Stimulated activated CD4-positive, alpha-beta T cell treated with anti-CD3 and anti-CD28 coated beads, Interleukin-1b, Interleukin-23, amount 100 ng/mL, for 24 hours (primary cell): ENCODE measurements around the gene RANBP17.

ENCODE experiments used
- DNase-seq, 4 experiments: peaks; one replicate each; pipeline ENCODE4 v3.0.0-alpha.2; 2020; ENCODE audit warnings: low read depth in 4 of 4, low spot score in 1 of 4

The RANBP17 gene

GRCh38 chr5:171080186-171080938 is 218.5 kb downstream of the RANBP17 start:
- no peak for DNase-seq

- DNase-seq: no peak
These were observed 219.5 kb downstream of the RANBP17 start for GRCh38 chr5:171081319-171081718.

- DNase-seq: no peak
These were observed 230.4 kb downstream of the RANBP17 start for GRCh38 chr5:171092194-171092593.

GRCh38 chr5:171093598-171093997 is 231.8 kb downstream of the RANBP17 start:
- no peak for DNase-seq

GRCh38 chr5:171094356-171094755 is 232.5 kb downstream of the RANBP17 start:
- no peak for DNase-seq

GRCh38 chr5:171102877-171103610 is 241.2 kb downstream of the RANBP17 start:
- DNase-seq: no peak

- DNase-seq: no peak
These were observed 245.9 kb downstream of the RANBP17 start for GRCh38 chr5:171107669-171108068.

- no peak for DNase-seq
These were observed 253.7 kb downstream of the RANBP17 start for GRCh38 chr5:171115519-171115918.

GRCh38 chr5:171116719-171117118 is 254.9 kb downstream of the RANBP17 start:
- no peak for DNase-seq

GRCh38 chr5:171120986-171121622 is 259.3 kb downstream of the RANBP17 start:
- DNase-seq: no peak

- no peak for DNase-seq
These were observed 259.8 kb downstream of the RANBP17 start for GRCh38 chr5:171121638-171122037.

GRCh38 chr5:171122372-171122771 is 260.6 kb downstream of the RANBP17 start:
- DNase-seq: no peak

- no peak for DNase-seq
These were observed 261.6 kb downstream of the RANBP17 start for GRCh38 chr5:171123417-171123816.

GRCh38 chr5:171127314-171127713 is 265.5 kb downstream of the RANBP17 start:
- DNase-seq: no peak

GRCh38 chr5:171128136-171128535 is 266.3 kb downstream of the RANBP17 start:
- DNase-seq: no peak

- no peak for DNase-seq
These were observed 267.5 kb downstream of the RANBP17 start for GRCh38 chr5:171129308-171129707.

- DNase-seq: no peak
These were observed 269.7 kb downstream of the RANBP17 start for GRCh38 chr5:171131497-171131896.

GRCh38 chr5:171137768-171138525 is 276.1 kb downstream of the RANBP17 start:
- DNase-seq: no peak

GRCh38 chr5:171139227-171139626 is 277.4 kb downstream of the RANBP17 start:
- no peak for DNase-seq

- no peak for DNase-seq
These were observed 280.8 kb downstream of the RANBP17 start for GRCh38 chr5:171142617-171143016.

GRCh38 chr5:171143171-171143570 is 281.4 kb downstream of the RANBP17 start:
- DNase-seq: no peak
